Measurements from ENCODE around the gene SHD. TPM values are rescaled to one million over a fixed set of nuclear protein-coding genes. Genes with fewer than 3 reads are reported as not detected.
A peak's percentile ranks its signal among the peaks of the same experiment; 100 is the strongest.

Gene SHD
- total RNA-seq, 2 donors from 2014 or later: not detected

DNA sequence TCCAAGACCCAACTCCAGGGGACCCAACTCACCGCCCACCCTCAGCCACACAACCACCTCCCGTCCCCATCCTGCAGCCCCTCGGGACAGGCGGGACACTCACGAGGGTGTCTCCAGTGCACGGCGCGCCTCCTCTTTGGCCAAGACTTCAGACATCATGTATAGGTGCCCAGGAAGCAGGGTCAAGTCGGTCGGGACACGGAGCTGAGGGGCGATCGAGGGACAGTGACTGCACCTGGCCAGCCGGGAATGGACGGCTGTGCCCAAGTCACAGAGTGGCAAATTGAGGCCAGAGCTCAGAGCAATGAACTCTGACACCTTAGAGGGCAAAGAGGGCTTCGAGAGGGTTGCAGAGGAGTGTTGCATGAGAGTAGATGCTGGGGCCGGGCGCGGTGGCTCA, 50.8 kb downstream of the SHD start:
- peaks cover 10 to 28% of the 10 kb centered on the region in 2 donors for H3K4me1 Mint-ChIP-seq (ENCODE audit: low read depth in 2 of 2)
- DNase-seq (ENCODE audit: low spot score) (no peak), ATAC-seq (no peak)
- no peak overlapping the region for H3K27ac Mint-ChIP-seq
- H3K9me3 Mint-ChIP-seq: peaks cover 8% of the 10 kb centered on the region
- no peak overlapping the region for H3K4me3 Mint-ChIP-seq
- H3K27me3 Mint-ChIP-seq: no peaks in the 10 kb centered on the region
- H3K36me3 Mint-ChIP-seq: no peaks in the 10 kb centered on the region

- H3K4me3 Mint-ChIP-seq: no peak overlapping the region
- peaks cover 11% of the 10 kb centered on the region for H3K9me3 Mint-ChIP-seq
- ATAC-seq (no peak), DNase-seq (ENCODE audit: low spot score) (no peak)
- no peaks in the 10 kb centered on the region for H3K36me3 Mint-ChIP-seq
- H3K27me3 Mint-ChIP-seq: no peaks in the 10 kb centered on the region
- peaks cover 13 to 24% of the 10 kb centered on the region in 2 donors for H3K4me1 Mint-ChIP-seq (ENCODE audit: low read depth in 2 of 2)
- H3K27ac Mint-ChIP-seq: no peak overlapping the region
These were observed 56.0 kb downstream of the SHD start for GRCh38 chr19:4334929-4335570.

DNA sequence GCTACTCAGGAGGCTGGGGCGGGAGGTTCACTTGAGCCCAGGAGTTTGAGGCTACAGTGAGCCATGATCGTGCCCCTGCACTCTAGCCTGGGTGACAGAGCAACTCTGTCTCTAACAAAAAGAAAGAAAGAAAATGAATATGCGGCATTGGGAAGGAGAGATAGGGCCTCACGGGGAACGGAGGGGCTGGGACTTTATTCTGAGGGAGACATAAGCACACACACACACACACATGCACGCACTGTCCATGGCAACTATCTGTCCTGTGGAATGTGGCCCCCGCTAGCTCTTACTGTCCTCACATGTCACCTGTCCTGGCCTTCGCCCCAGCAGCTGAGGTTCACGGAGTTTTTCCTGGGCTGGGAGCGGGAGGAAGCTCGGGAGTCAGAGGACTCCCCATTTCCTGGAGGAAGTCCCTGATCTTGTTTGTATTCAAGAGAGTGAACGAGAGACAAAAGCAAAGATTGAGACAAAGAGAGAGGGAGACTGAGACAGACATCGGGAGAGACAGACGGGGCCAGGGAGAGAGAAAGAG, 58.9 kb downstream of the SHD start:
- Mint-ChIP-seq H3K36me3 (no peaks in the 10 kb centered on the region), H3K4me3 (peak overlapping the region; percentile 91), H3K4me1 (ENCODE audit: low read depth in 2 of 2) (peaks cover 17 to 29% of the 10 kb centered on the region in 2 donors), H3K27me3 (no peaks in the 10 kb centered on the region), H3K9me3 (peaks cover 11% of the 10 kb centered on the region), H3K27ac (peak overlapping the region; percentile 71 to 88)
- peak; percentile 59 for DNase-seq (ENCODE audit: low spot score)
- no peak for ATAC-seq

DNA sequence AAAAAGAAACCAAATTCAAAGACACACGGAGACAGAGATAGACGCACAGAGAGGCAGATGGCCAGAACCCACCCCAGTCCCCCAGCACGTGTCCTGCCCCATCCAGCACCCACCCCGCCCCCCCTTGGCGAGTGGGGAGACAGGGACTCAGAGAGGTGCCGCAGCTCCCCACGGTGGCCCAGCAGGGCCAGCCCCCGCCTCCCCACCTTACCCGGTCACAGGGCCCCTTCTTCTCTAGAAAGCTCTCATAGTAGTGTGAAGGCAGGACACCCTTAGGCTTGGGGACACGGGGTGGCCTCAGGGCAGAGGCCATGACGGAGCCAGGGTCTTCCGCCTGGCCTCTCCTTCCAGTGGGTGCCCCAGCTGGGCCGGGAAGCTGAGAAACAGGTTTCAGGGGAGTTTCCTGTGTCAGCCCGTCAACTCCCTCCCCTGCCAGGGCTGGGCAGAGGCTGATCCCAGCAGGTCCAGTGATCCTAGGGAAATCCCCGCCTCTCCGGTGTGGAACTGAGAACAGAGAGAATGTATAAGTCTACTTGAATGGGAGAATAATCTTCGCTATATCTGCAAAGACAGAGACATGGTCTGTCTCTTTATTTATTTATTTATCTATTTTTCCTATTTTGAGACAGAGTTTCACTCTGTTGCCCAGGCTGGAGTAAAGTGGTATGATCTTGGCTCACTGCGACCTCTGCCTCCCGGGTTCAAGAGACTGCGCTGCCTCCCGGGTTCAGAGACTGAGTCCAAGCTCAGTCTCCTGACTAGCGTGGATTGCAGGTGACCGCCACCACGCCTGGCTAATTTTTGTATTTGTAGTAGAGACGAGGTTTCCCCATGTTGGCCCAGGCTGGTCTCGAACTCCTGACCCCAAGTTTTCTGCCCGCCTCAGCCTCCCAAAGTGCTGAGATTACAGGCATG, 59.6 kb downstream of the SHD start, which contains the start of gene STAP2:
TSS of gene STAP2 (minus strand) at position 387 of the 915 bp plus-strand sequence. CDS start at position 313, 74 bp downstream.
- Mint-ChIP-seq H3K27ac (peak within 1 kb of the TSS; percentile 71 to 88), H3K36me3 (no peaks in the 10 kb centered on the region), H3K9me3 (peaks cover 11% of the 10 kb centered on the region), H3K4me3 (peak within 1 kb of the TSS; percentile 91), H3K4me1 (ENCODE audit: low read depth in 2 of 2) (peaks cover 17 to 32% of the 10 kb centered on the region in 2 donors), H3K27me3 (no peaks in the 10 kb centered on the region)
- ATAC-seq (no peak), DNase-seq (ENCODE audit: low spot score) (peak; percentile 63)

Other genes starting within 250 kb of the SHD start
- gene ZBTB7A, start 212.4 kb upstream of the SHD start, total RNA-seq: 10 to 100 TPM; 63.4 to 70.5 TPM
- 100 to 1,000 TPM; 170 to 206 TPM for gene MAP2K2, start 155.1 kb upstream of the SHD start, total RNA-seq
- not detected for gene CREB3L3, start 125.6 kb upstream of the SHD start, total RNA-seq
- 10 to 100 TPM; 51.4 to 56.7 TPM for gene SIRT6, start 96.7 kb upstream of the SHD start, total RNA-seq
- under 1 TPM; 0.33 to 0.74 TPM for gene ANKRD24, start 96.6 kb upstream of the SHD start, total RNA-seq
- 100 to 1,000 TPM in 1 of 2 donors, 10 to 100 TPM in 1; 32.4 to 131 TPM for gene EBI3, start 49.7 kb upstream of the SHD start, total RNA-seq
- 10 to 100 TPM; 30.2 to 33.3 TPM for gene YJU2, start 32.2 kb upstream of the SHD start, total RNA-seq
- 1 to 10 TPM; 4.6 to 5.1 TPM for gene TMIGD2, start 23.1 kb downstream of the SHD start, total RNA-seq
- gene FSD1, start 25.3 kb downstream of the SHD start, total RNA-seq: 10 to 100 TPM; 16.0 to 24.7 TPM
- 10 to 100 TPM in 1 of 2 donors, 1 to 10 TPM in 1; 7.3 to 12.8 TPM for gene STAP2, start 59.6 kb downstream of the SHD start, total RNA-seq
- 10 to 100 TPM; 28.3 to 73.5 TPM for gene MPND, start 64.3 kb downstream of the SHD start, total RNA-seq
- gene SH3GL1, start 121.3 kb downstream of the SHD start, total RNA-seq: 10 to 100 TPM; 47.0 to 50.8 TPM
- 100 to 1,000 TPM in 1 of 2 donors, 10 to 100 TPM in 1; 54.6 to 125 TPM for gene CHAF1A, start 123.4 kb downstream of the SHD start, total RNA-seq
- gene UBXN6, start 178.5 kb downstream of the SHD start, total RNA-seq: 10 to 100 TPM; 56.9 to 63.9 TPM
- gene HDGFL2, start 193.0 kb downstream of the SHD start, total RNA-seq: 10 to 100 TPM; 43.3 to 47.6 TPM
- gene PLIN4, start 239.2 kb downstream of the SHD start, total RNA-seq: not detected